HG03571 (cell line): ENCODE data around the gene SPRR1A.

Source experiments
- ATAC-seq: cut with Tn5 transposase; IDR thresholded peaks from one replicate; pipeline ENCODE4 v1.9.1; 2021; ENCODE audit not compliant: unreplicated experiment

The SPRR1A gene

DNA sequence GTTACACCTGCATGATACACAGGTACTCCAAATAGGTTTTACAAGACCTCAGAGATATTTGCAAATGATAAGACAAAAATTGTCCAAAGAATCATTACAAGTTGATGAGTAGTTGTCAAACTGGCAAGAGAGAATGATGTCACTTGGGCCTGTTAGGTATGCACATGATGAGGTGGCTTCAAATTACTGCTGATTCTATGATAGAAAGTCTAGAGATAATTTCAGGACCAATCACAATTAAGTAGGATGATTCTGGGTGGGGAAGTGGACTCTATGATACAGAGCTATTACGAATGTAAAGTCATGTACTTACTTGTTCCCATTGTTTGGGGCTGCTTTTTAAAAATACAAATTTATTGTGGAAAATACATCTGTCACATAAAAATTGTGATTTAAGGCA is 41.9 kb downstream of the SPRR1A start:
- ATAC-seq, result no peak

DNA sequence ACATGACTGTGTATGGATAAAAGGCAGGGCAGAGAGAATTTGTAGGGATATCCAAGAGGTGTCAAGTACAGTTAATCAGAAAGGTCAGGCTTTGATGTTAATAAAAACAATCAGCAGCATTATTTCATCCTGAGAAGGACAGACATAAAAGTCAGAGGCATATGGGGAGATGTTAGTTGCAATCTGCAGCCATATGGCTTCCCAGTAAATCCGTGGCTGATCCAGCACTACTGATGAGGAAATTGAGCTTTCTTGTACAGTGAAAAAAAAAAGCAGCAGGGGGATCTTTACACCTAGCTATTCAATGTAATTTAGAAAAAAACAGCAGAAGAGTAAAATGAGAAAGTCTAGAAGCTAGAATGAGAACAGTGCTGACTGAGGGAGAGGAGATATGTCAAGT is 44.9 kb downstream of the SPRR1A start:
- no peak for ATAC-seq

DNA sequence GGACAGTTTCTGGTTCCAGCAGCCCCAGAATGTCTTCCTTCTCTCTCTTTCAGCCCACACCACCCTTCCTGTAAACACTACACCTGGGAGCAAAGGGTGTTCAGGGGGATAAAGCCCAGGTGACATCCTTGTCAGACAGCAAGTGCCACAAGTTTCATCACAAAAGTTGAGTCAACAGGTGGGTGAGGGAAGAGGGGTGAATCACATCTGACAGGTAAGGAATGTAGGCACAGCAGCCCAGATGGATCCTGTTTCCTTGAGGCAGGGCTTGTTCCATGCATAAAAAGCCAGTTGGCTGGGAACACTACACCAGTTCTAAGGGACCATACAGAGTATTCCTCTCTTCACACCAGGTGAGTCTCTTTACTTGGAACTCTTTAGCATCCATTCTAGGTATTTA is 47.0 kb downstream of the SPRR1A start, which contains the start of gene SPRR1B:
TSS of gene SPRR1B (plus strand) at position 309 of the 400 bp plus-strand sequence. CDS start 1,143 bp downstream, outside the sequence.
- ATAC-seq, result no peak

DNA sequence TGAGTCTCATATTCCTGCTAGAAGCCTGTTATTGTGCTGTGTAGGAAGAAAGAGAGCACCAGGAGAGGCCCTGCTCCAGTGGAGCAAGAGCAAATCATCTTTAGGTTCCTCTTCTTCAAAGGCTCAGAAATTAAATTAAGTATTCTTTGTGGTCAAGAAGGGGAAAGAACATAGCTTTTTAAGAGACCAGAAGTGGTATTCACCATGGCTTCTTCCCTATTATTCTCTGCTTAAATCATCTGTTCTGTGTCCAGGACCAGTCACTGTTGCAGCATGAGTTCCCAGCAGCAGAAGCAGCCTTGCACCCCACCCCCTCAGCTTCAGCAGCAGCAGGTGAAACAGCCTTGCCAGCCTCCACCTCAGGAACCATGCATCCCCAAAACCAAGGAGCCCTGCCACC is 48.2 kb downstream of the SPRR1A start:
- ATAC-seq, result no peak

DNA sequence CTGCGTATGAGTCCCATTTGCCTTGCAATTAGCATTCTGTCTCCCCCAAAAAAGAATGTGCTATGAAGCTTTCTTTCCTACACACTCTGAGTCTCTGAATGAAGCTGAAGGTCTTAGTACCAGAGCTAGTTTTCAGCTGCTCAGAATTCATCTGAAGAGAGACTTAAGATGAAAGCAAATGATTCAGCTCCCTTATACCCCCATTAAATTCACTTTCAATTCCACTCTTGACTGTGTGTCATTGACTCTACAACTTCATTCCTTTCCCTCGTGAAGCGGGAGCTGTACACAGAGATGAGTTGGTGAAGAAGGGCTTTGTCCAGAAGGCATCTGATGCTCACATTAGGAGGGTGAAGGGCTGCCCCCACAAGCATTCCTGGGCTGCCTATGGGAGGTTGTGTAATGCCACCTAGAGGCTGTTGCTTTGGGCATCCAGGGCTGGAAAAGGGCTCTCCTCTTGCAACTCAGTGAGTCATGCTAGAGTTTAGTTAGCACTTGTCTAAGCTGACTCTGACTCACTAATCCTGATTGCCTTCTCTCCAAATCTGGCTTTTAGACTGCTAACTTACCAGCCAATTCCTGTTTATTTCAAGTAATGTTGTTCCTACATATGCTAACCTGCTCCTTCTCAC is 48.9 kb downstream of the SPRR1A start:
- ATAC-seq, result no peak

DNA sequence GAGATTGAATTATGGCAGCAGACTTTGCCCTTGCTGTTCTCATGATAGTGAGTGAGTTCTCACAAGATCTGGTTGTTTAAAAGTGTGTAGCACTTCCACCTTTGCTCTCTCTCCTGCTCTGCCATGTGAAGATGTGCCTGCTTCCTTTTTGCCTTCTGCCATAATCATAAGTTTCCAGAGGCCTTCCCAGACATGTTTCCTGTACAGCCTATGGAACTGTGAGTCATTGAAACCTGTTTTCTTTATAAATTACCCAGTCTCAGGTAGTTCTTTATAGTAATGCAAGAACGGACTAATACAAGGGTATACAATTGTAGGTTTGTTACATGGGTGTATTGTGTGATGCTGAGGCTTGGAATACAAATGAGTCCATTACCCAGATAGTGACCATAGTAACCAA is 51.3 kb downstream of the SPRR1A start:
- ATAC-seq, result no peak
